Stimulated activated CD8-positive, alpha-beta memory T cell treated with anti-CD3 and anti-CD28 coated beads, Interleukin-4, amount 100 ng/mL, for 4 hours (primary cell): Measurements from ENCODE around the gene DES.

Experiments used
- DNase-seq, 2 donors: peaks; one replicate each; pipeline ENCODE4 v3.0.0-alpha.2; 2020; ENCODE audit warnings: low read depth in 2 of 2, low spot score in 1 of 2

DES gene

DNA sequence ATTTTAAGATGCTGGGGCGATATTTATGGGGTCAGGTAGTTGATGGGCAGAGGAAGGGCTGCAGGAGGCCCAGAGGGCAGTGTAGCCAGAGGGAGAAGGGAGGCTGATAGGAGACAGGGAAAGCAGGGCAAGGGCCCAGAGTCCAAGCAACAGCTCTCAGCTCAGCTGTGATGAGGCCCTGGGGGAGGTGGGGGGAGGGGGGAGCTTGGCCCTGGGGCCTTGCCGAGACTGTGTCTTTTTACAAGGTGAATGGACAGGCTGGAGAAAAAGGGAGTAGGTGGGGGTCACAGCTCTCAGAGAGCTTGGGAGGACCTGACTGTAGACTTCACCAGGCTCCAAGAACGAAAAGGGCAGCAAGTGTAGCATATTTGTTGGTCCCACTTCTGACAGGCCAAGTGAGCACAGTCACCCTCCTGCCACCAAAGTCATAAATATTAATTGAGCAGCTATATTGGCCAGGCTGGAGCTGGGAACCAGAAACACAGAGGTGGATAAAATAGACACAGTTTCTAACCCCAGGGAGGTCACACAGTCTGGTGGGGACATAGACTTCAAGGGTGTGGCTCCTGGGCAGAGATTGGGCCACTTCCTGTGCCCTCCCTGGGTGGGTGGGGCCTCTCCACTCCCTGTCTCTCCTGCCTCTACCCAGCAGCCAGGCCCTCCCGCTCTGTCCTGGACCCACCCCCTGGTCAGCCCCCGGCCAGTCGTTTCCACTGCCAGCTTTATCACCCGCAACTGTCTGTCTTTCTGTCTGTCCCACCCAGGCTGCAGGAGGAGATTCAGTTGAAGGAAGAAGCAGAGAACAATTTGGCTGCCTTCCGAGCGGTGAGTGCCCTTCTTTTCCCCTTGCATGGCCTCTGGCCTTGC, 1.4 kb downstream of the DES start:
- DNase-seq: no peak

DNA sequence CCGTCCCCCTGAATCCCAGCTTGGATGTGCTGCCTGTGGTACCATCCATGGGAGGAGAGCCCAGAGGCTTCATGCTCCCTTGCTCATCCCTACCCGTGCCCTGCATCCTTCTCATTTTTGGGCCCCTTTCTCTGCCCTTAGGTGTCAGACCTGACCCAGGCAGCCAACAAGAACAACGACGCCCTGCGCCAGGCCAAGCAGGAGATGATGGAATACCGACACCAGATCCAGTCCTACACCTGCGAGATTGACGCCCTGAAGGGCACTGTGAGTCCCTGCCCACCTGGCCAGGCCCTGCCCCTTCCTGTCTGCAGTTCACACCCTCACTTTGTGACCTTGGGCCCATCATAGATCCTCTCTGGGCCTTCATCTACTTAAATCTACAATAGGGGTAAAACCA, 2.5 kb downstream of the DES start:
- DNase-seq: no peak

DNA sequence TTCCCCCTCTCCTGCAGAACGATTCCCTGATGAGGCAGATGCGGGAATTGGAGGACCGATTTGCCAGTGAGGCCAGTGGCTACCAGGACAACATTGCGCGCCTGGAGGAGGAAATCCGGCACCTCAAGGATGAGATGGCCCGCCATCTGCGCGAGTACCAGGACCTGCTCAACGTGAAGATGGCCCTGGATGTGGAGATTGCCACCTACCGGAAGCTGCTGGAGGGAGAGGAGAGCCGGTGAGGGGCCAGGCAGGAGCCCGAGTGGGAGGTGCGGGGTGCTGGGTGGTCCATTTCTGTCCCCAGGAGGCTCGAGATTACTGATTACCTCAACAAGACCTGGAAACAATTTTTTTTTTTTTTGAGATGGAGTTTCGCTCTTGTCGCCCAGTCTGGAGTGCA, 3.1 kb downstream of the DES start:
- no peak for DNase-seq

DNA sequence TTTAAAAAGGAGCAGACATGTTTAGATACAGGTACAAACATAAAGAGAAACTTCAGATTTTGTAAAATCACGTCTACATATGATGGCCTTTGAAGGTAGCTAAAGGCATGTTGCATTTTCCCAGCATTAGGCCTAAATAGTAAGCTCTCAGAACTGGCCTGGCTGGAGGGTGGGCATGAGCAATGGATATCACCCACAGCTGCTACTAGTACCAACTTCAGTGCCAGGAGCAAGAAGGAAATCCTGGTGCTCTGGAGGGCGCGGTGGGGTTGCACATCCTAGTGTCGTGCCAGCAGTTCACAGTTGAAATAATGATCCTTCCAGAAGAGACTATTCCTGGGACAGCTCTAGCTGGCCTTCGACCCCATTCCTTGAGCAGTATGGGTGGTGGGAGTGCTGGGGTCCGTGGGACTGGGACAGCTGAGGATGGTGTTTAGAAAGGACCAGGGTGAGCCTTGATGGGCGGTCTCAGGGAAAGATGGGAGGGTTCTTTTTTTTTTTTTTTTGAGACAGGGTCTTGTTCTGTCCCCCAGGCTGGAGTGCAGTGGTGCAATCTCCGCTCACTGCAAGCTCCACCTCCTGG, 4.9 kb downstream of the DES start:
- DNase-seq: no peak

DNA sequence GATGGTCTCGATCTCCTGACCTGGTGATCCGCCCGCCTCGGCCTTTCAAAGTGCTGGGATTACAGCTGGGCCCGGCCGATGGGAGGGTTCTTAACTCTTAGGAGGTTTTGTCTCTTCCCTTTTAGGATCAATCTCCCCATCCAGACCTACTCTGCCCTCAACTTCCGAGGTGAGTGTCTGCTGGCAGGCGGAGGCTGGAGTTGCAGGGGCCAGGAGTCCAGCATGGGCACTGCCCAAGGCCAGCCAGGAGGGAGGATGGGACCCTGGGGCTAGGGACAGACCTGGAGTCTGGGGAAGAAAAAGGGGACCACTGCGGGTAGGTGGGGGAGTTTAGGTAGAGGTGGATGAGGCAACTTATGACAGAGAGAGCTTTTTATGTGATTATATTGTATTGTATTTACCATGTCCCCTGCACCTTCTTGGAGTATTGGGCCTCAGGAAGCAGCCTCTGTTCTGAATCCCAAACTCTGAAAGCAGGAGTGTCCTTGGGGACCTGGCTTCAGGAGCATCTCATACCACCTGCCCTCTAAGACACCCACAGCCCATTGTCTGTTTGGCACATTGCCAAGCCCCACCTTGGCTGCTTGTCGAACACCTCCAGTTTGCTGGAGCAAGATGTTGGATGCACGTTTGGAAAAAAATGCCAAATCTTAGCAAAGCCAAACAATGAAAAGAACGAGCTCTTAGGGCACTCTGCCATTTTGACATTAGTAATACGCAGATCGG, 5.6 kb downstream of the DES start:
- no peak for DNase-seq

DNA sequence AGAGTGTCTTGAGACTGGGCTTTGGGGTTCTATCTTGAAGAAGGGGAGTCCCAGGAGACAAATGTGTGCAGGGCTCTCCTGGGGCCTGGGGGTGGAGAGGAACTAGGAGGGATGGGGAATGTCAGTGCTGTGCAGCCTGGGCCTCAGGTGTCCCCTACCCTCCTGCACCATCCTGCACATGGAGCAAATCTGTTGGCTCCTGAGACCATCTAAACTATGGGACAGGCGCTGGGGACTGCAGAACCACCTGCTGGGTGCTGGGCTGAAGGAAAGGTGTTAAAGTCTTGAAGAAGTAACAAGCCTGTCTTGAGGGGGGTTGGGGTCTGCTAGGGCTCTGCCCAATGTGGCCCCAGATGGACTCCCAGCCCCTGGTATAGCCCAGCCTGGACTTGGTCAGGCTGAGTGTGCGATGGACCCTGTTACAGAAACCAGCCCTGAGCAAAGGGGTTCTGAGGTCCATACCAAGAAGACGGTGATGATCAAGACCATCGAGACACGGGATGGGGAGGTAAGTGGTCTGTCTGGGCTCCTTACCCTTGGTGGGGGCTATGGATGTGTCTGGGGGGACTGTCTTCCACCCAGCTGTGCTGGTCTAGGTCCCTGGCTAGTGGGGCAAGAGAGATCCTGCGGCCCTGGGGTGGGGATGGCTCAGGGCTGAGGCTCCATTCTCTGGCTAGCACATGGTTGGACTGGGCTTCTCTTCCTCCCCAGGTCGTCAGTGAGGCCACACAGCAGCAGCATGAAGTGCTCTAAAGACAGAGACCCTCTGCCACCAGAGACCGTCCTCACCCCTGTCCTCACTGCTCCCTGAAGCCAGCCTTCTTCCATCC, 7.3 kb downstream of the DES start:
- DNase-seq: no peak

DNA sequence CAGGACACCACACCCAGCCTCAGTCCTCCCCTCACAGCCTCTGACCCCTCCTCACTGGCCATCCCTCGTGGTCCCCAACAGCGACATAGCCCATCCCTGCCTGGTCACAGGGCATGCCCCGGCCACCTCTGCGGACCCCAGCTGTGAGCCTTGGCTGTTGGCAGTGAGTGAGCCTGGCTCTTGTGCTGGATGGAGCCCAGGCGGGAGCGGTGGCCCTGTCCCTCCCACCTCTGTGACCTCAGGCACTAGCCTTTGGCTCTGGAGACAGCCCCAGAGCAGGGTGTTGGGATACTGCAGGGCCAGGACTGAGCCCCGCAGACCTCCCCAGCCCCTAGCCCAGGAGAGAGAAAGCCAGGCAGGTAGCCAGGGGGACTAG, 7.9 kb downstream of the DES start:
- DNase-seq: no peak

DNA sequence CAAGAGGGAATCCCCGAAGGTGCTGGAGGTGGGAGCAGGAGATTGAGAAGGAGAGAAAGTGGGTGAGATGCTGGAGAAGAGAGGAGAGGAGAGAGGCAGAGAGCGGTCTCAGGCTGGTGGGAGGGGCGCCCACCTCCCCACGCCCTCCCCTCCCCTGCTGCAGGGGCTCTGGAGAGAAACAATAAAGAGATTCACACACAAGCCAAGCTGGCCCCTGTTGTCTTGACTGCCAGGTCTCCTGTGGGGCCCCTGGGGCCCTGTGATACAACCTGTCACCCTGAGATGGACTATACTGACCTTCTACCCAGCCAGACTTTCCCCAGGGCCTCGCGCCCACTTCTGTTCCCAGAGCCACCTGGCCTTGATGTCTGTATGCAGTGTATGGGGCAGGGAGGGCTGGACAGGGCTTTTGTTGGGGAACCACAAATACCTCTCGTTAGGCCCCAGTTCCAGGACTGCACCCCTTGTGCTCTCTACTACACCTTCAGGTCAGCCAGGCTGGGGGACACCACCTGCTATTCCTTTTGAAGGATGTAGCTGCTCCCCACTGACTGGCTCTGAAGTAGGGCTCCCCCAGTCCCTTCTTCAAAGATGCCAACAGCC, 8.5 kb downstream of the DES start:
- no peak for DNase-seq

DNA sequence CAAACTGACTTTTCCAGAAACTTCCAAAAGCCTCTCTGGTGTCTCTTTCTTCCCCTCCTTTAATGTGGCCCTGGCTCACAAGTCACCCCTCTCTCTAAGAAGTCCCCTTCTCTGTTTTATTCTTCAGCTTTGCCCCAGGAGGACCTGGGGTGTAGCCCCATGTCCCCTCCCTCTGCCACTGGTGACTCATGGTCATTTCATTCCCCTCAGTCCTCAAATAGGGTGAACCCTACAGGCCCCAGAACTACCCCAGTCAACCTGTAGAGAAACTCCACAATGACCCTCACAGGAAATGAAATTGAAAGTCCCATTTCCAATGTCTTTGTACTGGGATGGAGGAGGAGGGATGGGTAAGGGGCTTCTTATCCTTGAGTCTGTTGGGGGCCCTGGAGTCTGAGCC, 10.3 kb downstream of the DES start:
- DNase-seq: no peak

DNA sequence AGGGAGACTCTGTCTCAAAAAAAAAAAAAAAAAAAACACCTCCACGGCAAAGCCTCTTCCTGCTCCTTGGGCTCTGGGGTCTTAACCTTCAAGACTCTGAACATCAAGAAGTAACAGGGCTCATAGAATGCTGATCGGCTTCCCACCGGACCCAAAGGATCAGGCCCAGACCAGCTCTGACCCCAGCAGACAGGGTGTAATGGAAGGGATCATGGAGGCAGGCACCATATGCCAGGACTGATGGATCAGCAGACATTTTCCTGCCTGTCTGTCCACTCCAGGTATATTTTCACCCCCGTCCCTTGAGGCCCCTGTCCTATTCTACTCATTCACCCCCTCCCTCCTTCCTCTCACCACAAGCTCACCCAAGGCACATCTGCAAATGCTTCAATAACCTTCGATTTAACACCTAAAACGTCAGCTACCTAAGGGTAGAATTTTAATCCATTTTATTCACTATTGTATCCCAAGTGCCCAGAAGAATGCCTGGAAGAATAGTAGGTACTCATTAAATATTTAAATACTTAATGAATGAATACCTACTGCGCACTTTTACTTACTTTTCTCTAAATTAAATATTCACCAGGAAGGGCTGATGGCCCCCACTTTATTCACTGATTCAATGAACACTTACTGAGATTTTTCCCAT, 11.9 kb downstream of the DES start:
- no peak for DNase-seq

DNA sequence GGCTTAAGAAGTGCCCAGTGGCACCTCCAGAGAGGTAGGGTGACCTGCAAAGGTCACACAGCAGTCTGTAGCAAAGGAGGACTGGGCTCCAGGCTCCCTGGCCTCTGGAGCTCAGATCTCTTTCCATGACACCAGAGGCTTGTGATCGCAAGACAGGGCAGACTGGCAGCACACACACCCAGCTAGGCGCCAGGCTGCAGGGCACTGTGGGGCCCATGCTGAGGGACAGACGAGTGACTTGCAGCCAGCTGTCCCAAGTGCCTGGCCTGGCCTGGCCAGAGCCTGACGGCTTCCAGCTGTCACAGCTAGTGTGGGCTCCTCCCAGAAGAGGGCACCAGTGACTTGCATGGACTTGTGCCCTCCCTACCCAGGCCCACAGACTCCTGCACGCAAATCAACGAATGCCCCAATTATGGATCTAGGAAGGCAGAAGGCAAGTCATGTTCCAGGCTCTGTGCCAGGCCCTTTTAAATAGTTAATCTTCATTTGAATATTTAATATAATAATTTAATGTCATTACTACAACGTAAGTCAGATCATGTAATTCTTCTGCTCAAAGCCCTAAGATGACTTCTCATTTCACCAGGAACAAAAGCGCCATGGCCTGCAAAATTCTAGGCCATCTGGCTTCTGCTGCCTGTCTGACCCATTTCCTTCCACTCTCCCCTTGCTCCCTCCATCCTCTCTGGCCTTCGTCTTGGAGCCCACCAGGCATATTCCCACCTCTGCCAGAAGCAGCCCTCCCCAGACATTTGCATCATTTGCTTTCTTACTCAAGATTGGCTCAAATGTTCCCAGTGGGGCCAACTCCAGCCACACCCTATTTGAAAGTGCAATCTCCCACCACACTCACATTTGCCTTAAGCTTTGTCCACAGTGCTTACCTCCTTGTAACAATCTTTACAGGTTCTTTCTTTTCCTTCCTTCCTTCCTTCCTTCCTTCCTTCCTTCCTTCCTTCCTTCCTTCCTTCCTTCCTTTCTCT, 12.7 kb downstream of the DES start:
- no peak for DNase-seq

DNA sequence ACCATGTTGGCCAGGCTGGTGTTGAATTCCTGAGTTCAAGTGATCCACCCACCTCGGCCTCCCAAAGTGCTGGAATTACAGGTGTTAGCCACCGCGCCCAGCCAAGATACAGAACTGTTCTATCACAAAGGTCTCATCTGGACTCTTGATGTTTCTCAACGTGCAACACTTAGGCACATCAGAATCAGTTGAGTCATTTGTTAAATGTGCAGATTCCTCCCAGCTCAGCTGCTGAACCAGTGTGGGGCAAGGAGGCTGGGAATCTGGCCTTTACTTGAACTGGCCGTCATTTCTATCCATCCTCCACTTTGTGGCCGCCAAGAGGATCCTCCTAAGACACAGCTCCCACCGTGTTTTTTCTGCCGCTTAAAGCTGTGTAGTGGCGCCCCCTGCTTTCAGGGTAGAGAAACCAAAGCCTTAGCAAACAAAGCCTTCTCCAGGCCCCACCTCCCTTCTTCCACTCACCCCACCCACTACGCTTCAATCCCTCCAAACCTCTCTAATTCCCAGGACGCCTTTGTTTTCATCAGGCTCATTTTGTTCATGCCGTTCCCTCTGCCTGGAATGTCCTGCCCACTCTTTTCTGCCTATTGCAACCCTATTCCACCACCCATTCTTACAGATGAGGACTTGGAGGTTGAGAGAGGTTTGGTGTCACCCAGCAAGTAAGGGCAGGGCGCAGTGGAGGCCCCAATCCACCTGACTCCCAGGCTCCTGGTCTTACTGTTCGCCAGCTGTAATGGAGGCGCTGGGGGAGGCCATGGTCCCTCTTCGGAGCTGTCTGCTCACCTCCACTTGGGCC, 15.7 kb downstream of the DES start:
- no peak for DNase-seq

DNA sequence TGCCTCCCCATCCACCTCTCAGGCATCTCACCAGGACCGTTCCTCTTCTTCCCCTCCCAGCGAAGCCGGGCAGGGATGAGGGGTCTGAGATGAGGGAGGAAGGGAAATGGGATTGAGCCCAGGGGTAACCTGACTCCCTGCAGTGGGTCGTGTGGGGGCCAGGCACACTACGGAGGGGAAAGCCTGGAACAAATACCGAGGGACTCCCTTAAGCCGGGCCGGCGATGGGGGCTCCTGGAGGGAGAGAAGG, 16.2 kb downstream of the DES start:
- no peak for DNase-seq

DNA sequence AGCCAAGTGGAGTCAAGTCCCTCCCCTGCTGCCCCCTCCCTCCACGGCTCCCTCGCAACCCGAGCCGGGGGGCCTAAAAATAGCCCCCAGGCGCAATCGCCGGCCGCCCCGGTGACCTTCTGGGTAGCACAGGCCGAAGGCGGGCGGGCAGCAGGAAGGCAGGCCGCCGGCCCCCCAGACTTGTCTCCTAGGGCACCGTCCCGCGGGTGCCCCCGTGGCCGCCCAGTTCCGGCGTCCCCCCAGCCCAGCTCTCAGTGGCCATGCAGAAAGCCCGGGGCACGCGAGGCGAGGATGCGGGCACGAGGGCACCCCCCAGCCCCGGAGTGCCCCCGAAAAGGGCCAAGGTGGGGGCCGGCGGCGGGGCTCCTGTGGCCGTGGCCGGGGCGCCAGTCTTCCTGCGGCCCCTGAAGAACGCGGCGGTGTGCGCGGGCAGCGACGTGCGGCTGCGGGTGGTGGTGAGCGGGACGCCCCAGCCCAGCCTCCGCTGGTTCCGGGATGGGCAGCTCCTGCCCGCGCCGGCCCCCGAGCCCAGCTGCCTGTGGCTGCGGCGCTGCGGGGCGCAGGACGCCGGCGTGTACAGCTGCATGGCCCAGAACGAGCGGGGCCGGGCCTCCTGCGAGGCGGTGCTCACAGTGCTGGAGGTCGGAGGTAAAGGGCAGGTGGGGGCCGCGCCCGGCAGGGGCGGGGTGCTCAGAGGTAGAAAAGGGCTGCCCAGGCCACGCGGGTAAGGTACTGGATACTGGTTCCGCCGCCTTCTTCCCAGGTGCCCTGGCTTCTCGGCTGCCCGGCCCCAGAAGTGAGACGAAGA, 16.7 kb downstream of the DES start, which contains the start of gene SPEG:
SPEG (plus strand) TSS at position 126 of the 808 bp plus-strand sequence; CDS start at position 261, 135 bp downstream.
- DNase-seq: no peak

DNA sequence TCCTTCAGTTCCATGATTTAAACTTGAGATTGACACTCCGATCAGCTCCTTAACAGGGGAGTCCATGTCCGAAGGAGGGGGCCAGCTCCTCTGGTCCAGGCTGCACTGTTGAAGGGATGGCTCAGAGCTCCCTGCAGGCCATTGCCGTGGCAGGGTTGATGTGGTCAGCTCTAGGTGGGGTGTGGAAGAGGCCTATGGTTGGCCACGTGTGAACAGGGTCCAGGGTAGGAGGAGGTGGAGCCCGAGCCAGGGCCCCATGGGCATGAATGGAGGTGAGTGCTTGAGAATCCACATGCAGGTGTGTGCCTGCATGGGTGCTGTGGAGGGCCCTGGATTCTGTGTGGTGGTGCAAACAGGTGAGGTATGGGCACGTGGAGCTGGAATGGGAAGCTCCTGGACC, 17.5 kb downstream of the DES start:
- DNase-seq: no peak

DNA sequence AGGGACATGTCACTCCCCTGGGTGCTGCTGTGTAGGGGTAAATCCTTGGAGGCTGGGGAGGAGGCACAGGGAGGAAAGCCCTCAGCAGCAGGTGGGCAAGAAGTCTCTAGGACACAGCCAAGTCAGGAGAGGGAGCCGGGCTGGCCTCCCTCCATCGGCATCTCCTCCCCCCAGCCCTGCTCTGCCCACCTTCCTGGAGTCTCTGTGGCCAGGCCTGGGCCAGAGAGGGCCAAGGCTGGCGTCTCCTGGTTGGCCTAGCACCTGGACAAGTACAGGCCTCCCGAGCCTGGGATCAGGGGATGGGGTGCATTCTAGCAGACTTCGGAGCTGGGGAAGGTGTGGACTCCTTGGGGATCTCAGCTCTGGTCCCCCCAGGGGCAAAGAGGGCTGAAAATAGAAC, 18.3 kb downstream of the DES start:
- DNase-seq: no peak

DNA sequence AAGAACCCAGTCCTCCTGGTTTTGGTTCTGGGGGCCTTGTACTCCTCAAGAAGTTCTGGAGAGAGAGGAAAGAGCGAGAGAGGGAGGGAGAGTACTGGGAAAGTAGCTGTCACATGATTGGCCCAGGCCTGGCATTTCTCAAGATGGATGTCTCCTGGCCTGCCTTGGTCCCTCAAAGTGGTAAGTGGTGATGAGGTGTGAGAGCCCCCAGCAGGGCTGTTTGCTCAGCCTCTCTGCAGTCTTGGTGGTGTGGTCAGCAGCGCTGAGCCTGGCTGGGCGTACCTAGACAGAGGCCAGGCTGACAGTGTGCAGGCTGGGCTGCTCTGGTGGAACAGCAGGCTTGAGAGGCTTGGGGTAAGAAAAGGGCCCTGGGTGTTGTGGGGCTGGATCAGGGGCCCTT, 19.0 kb downstream of the DES start:
- no peak for DNase-seq

DNA sequence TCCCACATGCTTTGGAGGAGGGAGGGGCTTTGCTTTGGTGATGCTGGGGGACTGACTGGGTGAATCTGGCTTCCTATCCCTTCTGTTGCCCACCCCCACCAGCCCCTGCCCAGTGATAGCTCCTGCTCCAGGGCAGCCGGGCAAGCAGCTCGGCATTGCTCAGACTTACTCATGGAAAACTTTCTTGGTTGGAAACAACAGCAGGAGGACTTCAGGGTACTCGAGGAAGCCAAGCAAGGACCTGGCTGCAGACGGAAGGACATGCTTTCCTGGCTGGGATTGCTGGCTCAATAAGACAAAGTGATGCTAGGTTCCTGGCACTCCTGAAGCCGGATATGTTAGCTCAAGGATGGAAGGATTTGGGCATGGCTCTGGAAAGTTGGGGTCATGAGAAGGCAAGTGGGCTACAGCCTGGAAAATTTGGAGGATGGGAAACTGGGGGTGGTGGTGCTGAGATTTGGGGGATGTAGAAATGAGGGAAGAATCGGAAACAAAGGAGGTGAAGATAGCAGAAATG, 19.6 kb downstream of the DES start:
- no peak for DNase-seq
